Left lobe of liver (tissue), 2 donors: Measurements from ENCODE around the gene UGCG. TPM values are rescaled to one million over a fixed set of nuclear protein-coding genes. Genes with fewer than 3 reads are reported as not detected.
"Not testable (repeated sequence)": the region's sequence is repeated elsewhere in the genome, so short reads cannot be mapped to it uniquely, and the experiment has no call there.

Experiments used
- ATAC-seq: fragments of 200-7000 bp; cut with Tn5 transposase; one replicate; pipeline ENCODE4 v1.9.1; 2020; ENCODE audit warnings: mild to moderate bottlenecking, moderate library complexity
- DNase-seq: peaks from one replicate; pipeline ENCODE4 v3.0.0-alpha.2; 2020; ENCODE audit warnings: low spot score
- total RNA-seq: library from RNA; stranded (reverse); gene quantifications from one replicate; pipeline ENCODE4 v1.2.1, GENCODE V29; 2021
- donor health status: DM: no; HTN: no; CAD: no; lungs with moderate emphysema.
- donor health status: DM: no; HTN: yes; CAD: no.

UGCG gene
- total RNA-seq, 1 donor from 2014 or later = 9.5 TPM

DNA sequence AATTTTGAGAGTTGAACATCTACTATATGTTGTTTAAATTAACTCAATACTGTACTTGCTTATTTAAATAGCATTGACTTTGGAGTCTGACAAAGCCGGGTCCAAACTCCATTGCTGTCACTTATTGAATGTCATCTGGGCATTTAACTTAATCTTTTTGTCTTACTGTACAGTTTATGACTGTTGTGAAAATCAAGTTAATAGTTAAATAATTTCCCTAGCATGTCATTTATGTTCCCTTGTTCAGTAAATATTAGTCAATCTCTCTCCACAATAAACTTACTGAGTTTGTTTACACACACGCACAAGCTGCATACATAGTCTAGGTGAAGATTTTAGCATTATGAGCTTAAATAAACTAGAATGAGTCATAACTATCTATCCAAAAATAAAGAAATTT, 6.3 kb upstream of the UGCG start:
- DNase-seq = no peak
- ATAC-seq = no peak

DNA sequence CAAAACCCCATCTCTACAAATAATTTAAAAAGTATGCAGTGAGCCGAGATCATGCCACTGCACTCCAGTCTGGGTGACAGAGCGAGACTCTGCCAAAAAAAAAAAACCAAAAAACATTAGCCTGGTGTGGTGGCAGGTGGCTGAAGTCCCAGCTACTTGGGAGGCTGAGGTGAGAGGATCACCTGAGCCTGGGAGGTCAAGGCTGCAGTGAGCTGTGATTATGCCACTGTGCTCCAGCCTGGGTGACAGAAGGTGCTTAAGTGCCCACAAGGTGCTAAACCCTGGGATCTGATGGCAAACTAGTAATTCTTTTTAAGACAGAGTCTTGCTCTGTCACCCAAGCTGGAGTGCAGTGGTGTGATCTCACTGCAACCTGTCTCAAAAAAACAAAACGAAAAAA, 5.7 kb upstream of the UGCG start:
- DNase-seq, ATAC-seq: not testable (repeated sequence)

DNA sequence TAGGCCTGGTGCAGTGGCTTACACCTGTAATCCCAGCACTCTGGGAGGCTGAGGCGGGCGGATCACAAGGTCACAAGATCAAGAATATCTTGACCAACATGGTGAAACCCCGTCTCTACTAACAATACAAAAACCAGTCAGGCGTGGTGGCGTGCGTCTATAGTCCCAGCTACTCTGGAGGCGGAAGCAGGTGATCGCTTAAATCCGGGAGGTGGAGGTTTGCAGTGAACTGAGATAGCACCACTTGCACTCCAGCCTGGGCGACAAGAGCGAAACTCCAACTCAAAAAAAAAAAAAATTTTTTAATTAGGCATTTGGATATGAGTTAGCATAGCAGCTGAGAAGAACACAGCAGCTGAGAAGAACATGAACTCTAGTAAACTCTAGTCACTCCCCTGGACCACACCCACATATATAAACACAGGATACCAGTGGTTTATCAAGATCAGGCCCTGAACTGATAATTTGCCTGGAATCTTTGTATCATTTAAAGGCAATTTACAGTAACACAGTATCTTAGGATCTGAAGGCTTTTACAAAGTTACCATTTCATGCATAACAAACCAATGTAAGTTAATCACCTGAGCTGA, 4.6 kb upstream of the UGCG start:
- ATAC-seq = no peak
- DNase-seq = no peak

DNA sequence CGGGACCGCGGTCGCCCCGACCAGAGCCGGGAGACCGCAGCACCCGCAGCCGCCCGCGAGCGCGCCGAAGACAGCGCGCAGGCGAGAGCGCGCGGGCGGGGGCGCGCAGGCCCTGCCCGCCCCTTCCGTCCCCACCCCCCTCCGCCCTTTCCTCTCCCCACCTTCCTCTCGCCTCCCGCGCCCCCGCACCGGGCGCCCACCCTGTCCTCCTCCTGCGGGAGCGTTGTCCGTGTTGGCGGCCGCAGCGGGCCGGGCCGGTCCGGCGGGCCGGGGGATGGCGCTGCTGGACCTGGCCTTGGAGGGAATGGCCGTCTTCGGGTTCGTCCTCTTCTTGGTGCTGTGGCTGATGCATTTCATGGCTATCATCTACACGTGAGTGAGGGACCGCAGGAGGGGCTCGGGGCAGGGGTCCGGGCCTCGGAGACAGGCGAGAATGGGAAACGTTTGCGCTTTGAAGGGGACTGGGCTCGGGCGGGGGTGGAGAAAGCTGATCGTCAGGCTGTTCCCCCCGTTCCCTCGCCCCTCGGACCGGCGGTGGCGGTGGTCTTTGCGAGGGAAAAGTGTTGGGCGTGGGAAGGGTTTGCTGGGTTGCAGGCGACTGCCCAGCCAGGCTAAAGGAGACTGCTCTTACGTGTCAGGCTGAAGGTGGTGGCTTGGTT, 457 bp downstream of the UGCG start:
- ATAC-seq (peak; percentile 75), DNase-seq (peak; percentile 75)

DNA sequence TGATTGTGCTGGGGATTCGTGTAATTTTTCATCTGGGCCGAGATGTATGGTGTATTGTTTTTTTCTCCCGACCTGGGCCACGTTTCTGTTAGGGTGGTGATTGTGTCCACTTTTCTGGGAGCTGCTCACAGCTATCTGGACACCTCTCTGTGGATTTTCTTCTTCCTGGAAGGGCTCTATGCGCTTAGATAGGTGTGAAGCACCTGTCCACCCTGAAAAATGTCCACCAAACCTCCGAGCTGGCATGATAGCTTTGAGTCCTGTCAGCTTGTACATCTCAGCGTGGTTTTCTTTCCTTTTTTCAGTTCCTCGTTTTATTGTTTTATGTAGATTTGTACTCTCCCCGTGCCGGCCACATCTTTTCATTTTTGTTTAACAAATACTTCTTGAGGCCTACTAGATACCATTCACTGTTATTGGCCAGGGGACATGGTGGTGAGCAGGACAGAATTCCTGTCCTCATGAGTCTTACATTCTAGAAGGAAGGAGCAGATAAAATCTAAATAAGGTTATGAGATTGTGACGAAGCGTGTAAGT, 1.1 kb downstream of the UGCG start:
- ATAC-seq (no peak), DNase-seq (no peak)

DNA sequence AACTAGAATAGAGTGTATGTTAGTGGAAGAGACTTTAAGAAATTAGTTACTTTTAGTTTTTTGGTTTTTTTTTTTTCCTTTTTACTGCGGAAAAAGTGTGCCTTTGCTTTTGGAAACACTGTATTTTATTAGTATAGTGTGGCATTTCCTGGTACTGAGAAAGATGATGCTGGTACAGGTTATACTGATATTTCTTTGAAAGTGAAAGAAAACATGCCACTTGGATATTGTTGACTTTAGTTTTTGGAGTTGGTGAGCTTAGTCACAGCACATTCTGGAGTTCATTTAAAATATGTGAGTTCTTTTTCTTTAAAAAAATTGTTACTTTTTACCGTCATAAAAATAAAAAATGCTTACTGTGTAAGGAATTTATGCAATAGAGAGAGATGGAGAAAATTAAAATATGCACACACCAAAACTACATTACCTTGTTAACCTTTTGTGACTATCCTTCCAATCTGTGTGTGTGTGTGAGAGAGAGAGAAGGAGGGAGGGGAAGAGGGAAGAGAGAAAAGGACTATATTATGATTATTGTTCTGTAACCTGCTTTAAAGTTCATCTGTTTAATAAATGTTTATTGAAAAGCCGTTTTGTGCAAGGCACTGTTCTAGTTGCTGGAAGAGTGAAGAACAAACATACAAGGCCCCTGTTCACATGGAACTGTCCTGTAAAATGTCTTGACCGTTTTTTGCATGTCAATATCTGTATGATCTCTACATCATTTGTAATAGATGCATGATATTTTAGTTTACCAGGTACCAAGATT, 1.9 kb downstream of the UGCG start:
- ATAC-seq = no peak
- DNase-seq = no peak

DNA sequence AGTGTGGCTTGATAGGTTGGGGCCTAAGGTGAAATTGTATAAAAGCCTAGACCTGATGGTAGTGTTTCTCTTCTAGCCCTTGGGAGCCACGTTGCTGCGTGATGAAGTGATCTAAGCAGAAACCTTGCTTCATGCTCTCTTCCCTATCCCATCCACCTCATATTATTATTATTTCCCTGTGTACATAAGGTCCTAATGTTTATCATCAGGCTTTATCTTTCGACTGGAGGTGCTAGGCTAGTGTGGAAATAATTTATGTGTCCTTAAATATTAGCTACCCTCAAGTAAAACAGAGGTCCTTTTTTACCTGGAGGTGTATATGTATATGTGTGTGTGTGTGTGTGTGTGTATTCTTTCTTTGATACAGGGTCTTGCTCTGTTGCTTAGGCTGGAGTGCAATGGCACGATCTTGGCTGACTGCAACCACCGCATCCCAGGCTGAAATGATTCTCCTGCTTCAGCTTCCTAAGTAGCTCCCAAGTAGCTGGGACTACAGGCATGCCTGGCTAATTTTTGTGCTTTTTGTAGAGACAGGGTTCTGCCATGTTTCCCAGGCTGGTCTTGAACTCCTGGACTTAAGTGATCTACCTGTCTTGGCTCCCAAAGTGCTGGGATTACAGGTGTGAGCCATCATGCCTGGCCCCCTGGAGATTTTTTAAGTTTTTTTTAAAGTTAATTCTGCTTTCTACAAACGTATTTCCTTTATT, 3.7 kb downstream of the UGCG start:
- ATAC-seq (no peak), DNase-seq (no peak)

DNA sequence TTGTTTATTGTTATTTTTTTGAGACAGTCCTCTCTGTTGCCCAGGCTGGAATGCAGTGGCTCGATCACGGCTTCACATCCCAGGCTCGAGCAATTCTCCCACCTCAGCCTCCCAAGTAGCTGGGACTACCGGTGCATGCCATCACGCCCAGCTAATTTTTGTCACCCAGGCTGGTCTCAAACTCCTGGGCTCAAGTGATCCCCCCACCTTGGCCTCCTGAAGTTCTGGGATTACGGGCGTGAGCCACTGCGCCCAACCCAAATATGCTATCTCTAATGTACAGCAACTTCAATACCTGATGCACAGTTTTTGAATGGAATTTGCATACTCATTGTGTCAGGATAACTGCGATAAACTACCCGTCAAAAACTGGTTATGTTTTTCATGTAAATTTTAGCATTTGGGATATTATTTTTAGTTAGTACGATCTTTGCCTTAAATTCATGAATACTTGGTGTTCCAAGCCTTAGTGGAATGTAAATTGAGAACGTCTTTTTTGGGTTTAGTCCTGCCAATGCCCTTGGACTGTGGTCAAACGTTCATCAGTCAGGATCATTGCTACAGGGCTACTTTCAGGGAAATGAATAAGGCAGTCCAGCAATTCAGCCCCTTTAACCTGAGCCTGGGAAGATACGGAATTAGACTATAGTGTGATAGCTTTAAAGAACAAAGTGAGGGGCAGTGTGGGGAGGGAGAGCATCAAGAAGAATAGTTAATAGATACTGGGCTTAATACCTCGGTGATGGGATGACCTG, 4.4 kb downstream of the UGCG start:
- DNase-seq (no peak), ATAC-seq (no peak)

DNA sequence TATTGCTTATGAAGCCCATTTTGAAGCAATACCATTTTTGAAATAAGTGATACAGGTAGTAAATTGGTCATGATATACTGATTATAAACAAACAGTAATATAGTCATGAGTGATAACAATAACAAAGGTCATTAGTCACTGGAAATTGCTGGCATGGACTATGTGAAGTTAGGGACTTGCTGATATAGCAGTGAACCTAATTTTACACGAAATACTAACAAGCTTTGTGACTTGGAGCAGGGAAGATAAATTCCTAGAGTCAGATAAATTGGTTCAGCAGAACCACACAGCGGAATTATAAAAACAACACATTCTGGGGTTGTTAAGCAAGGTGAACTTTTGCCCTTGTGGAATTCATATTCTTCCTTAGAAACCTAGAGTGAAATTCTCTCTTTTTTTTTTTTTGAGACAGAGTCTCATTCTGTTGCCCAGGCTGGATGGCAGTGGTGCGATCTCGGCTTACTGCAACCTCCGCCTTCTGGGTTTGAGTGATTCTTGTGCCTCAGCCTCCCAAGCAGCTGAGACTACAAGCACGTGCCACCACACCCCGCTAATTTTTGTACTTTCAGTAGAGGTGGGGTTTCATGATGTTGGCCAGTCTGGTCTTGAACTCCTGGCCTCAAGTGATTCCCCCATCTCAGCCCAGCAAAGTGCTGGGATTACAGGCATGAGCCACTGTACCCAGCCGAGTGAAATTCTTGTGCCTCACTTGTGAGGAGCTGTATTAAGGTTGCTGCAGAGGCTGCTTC, 6.0 kb downstream of the UGCG start:
- peak; percentile 8 for ATAC-seq
- DNase-seq = no peak

DNA sequence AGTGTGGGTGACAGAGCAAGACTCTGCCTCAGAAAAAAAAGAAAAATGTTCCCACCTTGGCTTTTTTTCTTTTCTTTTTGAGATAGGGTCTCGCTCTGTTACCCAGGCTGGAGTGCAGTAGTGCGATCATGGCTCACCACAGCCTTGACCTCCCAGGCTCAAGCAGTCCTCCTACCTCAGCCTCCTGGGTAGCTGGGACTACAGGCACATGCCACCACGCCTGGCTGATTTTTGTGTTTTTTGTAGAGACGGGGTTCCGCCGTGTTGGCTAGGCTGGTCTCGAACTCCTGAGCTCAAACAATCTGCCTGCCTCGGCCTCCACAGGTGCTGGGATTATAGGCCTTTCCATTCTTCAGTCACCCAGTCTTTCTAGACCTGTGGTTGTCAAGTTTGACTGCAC, 6.9 kb downstream of the UGCG start:
- not testable (repeated sequence) for DNase-seq, ATAC-seq

DNA sequence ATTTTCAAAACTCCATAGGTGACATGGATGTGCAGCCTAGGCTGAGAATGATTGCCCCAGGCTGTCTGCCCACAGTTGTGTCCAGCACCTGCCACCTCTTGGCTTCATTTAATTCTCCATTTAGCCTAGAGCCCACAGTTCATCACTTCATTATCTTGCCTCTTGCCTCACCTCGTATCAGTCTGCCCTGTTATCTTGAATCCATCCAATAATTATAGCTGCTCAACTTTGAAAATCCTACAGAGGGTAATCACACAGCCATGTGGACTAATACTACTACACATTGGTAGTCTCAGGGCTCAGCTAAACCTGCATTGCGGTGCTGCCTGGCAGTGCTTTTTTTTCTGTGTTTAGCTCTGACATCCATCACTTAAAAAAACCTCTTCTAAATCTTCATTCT, 7.4 kb downstream of the UGCG start:
- DNase-seq = no peak
- ATAC-seq = no peak

DNA sequence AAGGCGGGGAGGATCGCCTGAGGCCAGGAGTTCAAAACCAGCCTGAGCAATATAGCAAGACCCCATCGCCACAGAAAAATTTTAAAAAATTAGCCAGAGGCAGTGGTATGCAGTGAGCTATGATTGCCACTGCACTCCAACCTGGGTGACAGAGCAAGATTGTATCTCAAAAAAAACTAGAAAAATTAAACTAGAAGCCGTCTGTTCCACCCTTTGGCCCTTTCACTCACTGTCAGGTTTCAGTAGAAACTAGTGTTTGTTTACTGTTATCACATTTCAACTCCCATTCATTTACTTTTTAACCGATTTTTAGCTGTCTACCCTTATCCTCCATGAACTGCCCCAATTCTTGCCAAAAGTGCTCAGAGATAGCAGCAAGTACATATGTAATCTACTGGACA, 8.3 kb downstream of the UGCG start:
- ATAC-seq = peak; percentile 52
- no peak for DNase-seq

DNA sequence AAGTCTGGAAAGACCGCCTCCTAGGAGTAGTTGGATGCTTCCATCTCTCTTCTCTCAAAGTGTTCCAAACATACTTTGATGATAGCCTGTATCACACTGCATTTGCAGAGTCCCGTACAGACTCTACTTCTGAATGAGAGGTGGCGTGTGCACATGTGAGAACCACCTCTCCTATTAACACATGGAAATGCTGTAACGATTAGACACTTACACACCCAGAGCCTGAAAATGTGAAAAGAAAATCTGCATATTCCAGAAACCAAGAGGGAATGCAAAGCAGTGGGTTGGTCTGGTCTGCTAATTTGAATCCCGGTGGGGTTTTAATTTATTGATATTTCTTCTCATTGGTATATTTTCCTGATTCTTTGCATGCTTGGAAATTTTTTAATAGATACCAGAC, 10.5 kb downstream of the UGCG start:
- ATAC-seq (no peak), DNase-seq (no peak)

DNA sequence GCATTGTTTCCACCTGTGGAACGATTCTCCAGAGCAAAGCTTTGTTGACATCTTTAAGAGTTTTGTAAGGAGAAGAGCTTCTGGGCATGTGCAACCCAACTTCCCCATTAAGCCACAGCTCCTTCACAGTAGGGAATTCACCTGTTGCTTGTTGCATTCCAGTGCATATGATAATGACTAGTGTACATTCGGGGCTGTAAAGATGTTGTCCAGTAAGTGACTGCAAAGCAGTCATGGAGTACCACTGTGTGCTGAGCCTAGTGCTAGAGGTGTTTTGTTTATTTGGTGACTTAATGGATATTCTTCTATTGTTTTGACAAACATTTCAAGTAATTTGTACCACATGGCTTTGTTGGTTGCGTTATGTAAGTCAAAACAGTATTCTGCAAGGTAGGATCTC, 12.8 kb downstream of the UGCG start:
- ATAC-seq (no peak), DNase-seq (no peak)

DNA sequence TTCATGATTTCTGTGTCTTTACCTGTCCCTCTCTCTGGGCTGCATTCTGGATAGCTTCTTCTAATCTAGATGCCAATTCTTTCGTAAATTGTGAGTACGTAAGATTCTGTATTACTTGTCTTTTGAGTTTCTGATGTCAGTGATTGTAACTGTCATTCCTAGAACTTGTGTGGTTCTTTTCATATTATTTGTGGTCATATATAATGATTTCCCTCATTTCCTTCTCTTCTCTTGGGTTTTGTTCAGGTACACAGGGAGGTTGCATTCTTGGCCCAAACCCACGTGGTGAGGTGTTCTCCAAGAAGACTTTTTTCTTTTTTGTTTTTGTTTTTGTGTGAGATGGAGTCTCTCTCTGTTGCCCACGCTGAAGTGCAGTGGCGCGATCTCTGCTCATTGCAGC, 13.8 kb downstream of the UGCG start:
- no peak for DNase-seq
- ATAC-seq = no peak

DNA sequence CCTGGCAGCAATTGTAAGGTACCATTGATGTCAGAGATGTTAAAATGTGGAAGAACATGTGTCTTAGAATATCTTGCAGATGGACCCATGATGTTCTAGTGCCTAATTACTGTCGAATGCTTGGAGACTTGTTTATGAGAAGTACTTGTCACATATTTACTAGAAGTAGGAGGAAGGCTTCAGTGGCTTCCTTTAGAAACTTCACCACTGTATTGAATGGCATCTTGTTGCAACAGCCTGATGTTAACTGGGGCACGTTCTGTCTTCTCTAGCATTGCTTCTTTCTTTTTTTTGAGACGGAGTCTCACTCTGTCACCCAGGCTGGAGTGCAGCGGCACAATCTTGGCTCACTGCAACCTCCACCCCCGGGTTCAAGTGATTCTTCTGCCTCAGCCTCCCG, 16.5 kb downstream of the UGCG start:
- no peak for DNase-seq
- ATAC-seq = no peak

DNA sequence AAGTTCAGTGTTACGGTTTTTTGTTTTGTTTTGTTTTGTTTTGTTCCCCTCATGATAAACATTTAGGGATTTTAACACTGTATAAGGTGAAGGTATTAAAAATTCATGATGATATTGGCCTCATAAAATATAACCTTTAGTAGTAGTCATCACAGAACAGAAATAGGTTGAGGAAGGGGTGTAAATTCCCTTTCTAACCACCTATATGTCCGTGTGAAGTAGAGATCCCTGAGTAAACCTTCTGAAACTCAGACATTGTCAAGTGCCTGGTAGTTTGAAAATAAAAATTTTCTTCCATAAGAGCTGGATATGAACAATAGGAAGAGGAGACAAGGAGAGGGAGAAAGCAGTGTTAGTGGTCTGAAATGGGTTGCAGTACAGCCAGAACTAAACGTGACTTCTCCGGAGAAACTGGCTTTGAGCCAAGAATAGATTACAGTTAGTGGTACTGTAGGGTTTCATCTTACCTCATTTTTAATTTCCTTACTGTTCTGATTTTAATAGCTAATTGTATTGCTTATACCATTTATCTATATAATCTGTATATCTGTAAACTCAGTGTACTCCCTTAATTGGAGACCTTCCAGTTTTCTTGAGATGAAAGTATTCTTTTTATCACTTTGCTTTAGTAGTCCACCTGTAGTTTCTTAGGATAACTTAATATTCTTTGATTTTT, 18.3 kb downstream of the UGCG start:
- DNase-seq = no peak
- no peak for ATAC-seq

DNA sequence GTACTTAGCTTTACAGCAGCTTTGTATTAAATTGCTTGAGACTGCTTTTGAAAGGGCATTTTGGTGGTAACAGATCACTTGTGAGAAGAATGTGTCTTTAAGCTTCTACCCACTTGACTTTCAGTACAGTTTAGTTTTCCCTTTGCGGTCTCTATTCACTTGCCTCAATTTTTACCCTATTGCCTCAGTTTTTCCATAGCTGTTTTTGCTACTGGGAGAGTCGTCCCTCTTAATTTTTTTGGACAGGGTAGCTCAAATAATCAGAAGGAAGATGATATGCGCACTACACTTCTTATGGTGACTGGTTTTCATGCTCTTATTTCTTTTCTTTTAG, 18.8 kb downstream of the UGCG start:
- DNase-seq = no peak
- ATAC-seq = no peak

DNA sequence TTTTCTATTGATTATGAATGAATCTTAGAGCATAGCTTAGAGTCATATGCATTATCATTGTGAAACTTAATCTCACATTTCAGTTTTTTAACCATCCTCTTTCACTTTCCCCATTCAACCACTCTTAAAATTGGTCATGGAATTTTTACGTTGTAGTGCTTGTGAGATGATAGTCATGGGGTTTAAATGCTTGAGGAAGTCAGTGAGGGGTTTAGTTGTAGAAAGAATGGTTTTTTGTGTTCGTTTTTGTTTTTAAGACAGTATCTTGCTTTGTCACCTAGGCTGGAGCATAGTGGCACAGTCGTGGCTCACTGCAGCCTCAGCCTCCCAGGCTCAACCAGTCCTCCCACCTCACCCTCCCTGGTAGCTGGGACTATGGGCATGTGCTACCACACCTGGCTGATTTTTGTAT, 19.6 kb downstream of the UGCG start:
- DNase-seq (no peak), ATAC-seq (no peak)

DNA sequence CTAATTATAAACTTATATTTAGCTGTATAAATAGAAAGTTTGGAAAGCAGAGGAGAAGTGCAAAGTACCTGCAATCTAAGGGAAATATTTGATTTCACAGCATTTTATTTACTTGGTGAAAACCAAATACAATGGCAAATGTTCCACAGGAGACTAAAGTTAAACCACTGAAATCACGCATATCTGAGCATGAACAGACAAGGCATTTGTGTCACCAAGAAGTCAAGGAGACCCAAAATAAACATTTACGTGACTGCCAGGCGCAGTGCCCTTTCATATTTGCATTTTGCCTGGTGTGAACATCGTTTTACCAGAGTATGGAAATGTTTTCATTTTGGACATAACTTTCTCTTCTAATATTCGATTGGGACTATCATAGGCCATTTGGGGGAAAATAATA, 20.6 kb downstream of the UGCG start:
- DNase-seq = peak; percentile 72
- ATAC-seq = peak; percentile 80
